H9 (cell line): ENCODE data around the gene EXOC2. TPM values are rescaled to one million over a fixed set of nuclear protein-coding genes. Genes with fewer than 3 reads are reported as not detected.

Experiments used
- DNase-seq: peaks from one replicate; pipeline ENCODE4 v3.0.0-alpha.2; 2017
- H2AFZ ChIP-seq: one replicate; pipeline ENCODE4 v1.6.1; 2013; ENCODE audit warnings: mild to moderate bottlenecking, low read length, control low read depth, moderate library complexity
- H2AK5ac ChIP-seq: 2 replicates; pipeline ENCODE4 v1.6.1; 2013; ENCODE audit warnings: low read length, control low read depth, mixed read lengths; ENCODE audit not compliant: insufficient read length
- H2BK120ac ChIP-seq: one replicate; pipeline ENCODE4 v1.6.1; 2013; ENCODE audit warnings: low read depth, mild to moderate bottlenecking, low read length, control low read depth, inconsistent platforms; ENCODE audit not compliant: poor library complexity, severe bottlenecking
- H2BK12ac ChIP-seq: 2 replicates; pipeline ENCODE4 v1.6.1; 2013; ENCODE audit warnings: low read length, control low read depth, mixed read lengths, low read depth; ENCODE audit not compliant: insufficient read length
- H2BK15ac ChIP-seq: 2 replicates; pipeline ENCODE4 v1.6.1; 2013; ENCODE audit warnings: low read depth, low read length, control low read depth
- H2BK20ac ChIP-seq: one replicate; pipeline ENCODE4 v1.6.1; 2013; ENCODE audit warnings: low read depth, mild to moderate bottlenecking, low read length, control low read depth, inconsistent platforms; ENCODE audit not compliant: poor library complexity, severe bottlenecking
- H2BK5ac ChIP-seq: 2 replicates; pipeline ENCODE4 v1.6.1; 2013; ENCODE audit warnings: low read length, control low read depth, mixed read lengths; ENCODE audit not compliant: insufficient read length
- H3K14ac ChIP-seq: 2 replicates; pipeline ENCODE4 v1.6.1; 2013; ENCODE audit warnings: low read length, control low read depth; ENCODE audit not compliant: insufficient read depth
- H3K18ac ChIP-seq: 2 replicates; pipeline ENCODE4 v1.6.1; 2013; ENCODE audit warnings: low read depth, mild to moderate bottlenecking, mixed read lengths, low read length, control low read depth; ENCODE audit not compliant: insufficient read length
- H3K23ac ChIP-seq: 2 replicates; pipeline ENCODE4 v1.6.1; 2013; ENCODE audit warnings: low read length, control low read depth, mixed read lengths, low read depth; ENCODE audit not compliant: insufficient read length
- H3K23me2 ChIP-seq: 2 replicates; pipeline ENCODE4 v1.6.1; 2013; ENCODE audit warnings: low read depth, mild to moderate bottlenecking, mixed read lengths, low read length, control low read depth; ENCODE audit not compliant: insufficient read length, poor library complexity, severe bottlenecking
- H3K27ac ChIP-seq: 2 replicates; pipeline ENCODE4 v1.5.1; 2013; ENCODE audit warnings: low read length, control low read depth, mixed read lengths, low read depth; ENCODE audit not compliant: insufficient read length
- H3K27me3 ChIP-seq: 2 replicates; pipeline ENCODE4 v1.6.1; 2013; ENCODE audit warnings: low read length, control low read depth, inconsistent platforms; ENCODE audit not compliant: insufficient read depth
- H3K4ac ChIP-seq: 2 replicates; pipeline ENCODE4 v1.6.1; 2013; ENCODE audit warnings: low read depth, mild to moderate bottlenecking, control low read depth, inconsistent platforms, low read length, moderate library complexity
- H3K4me1 ChIP-seq: 2 replicates; pipeline ENCODE4 v1.6.1; 2013; ENCODE audit warnings: low read length, control low read depth, inconsistent platforms; ENCODE audit not compliant: insufficient read depth
- H3K4me2 ChIP-seq: 2 replicates; pipeline ENCODE4 v1.6.1; 2013; ENCODE audit warnings: low read length, control low read depth, mixed read lengths; ENCODE audit not compliant: insufficient read length, insufficient read depth
- H3K56ac ChIP-seq: 2 replicates; pipeline ENCODE4 v1.6.1; 2013; ENCODE audit warnings: low read depth, mild to moderate bottlenecking, mixed read lengths, low read length, control low read depth; ENCODE audit not compliant: insufficient read length
- H3K79me1 ChIP-seq: 2 replicates; pipeline ENCODE4 v1.6.1; 2013; ENCODE audit warnings: low read depth, mild to moderate bottlenecking, moderate library complexity, low read length, control low read depth, inconsistent platforms; ENCODE audit not compliant: insufficient read depth, poor library complexity, severe bottlenecking
- H3K79me2 ChIP-seq: 2 replicates; pipeline ENCODE4 v1.6.1; 2013; ENCODE audit warnings: low read length, control low read depth, inconsistent platforms; ENCODE audit not compliant: insufficient read depth
- H3K9ac ChIP-seq: 2 replicates; pipeline ENCODE4 v1.6.1; 2013; ENCODE audit warnings: low read length, control low read depth, mixed read lengths; ENCODE audit not compliant: insufficient read length; ENCODE audit errors: extremely low read depth
- H3K9me3 ChIP-seq: one replicate; pipeline ENCODE4 v1.6.1; 2013; ENCODE audit warnings: low read depth, low read length, inconsistent platforms; ENCODE audit not compliant: control insufficient read depth
- H3T11ph ChIP-seq: one replicate; pipeline ENCODE4 v1.6.1; 2013; ENCODE audit warnings: mild to moderate bottlenecking, low read length, control low read depth, inconsistent platforms
- H4K20me1 ChIP-seq: one replicate; pipeline ENCODE4 v1.6.1; 2013; ENCODE audit not compliant: control insufficient read depth, insufficient read length, insufficient read depth
- H4K5ac ChIP-seq: 2 replicates; pipeline ENCODE4 v1.6.1; 2013; ENCODE audit warnings: low read depth, mild to moderate bottlenecking, mixed read lengths, low read length, control low read depth; ENCODE audit not compliant: insufficient read length
- H4K8ac ChIP-seq: replicated peaks from 2 replicates; pipeline ENCODE4 v1.6.1; 2013; ENCODE audit warnings: low read length, control low read depth, mixed read lengths, low read depth; ENCODE audit not compliant: insufficient read length
- H4K91ac ChIP-seq: 2 replicates; pipeline ENCODE4 v1.6.1; 2013; ENCODE audit warnings: low read depth, mild to moderate bottlenecking, moderate library complexity, mixed read lengths, low read length, control low read depth; ENCODE audit not compliant: insufficient read length
- H3K27ac Mint-ChIP-seq, 3 experiments: 2 replicates in 2 of 3; 3 replicates in 1 of 3; pipeline ENCODE4 v1.8.0; 2020 to 2021; ENCODE audit warnings: mixed read lengths in 3 of 3, mild to moderate bottlenecking in 1 of 3, moderate library complexity in 1 of 3
- H3K27me3 Mint-ChIP-seq: 2 replicates; pipeline ENCODE4 v1.8.0; 2021; ENCODE audit warnings: low read depth, mild to moderate bottlenecking, moderate library complexity, mixed read lengths
- H3K36me3 Mint-ChIP-seq, 3 experiments: 2 replicates in 2 of 3; 3 replicates in 1 of 3; pipeline ENCODE4 v1.8.0; 2020 to 2021; ENCODE audit warnings: low read depth in 3 of 3, mixed read lengths in 3 of 3; ENCODE audit not compliant: insufficient read depth in 1 of 3
- H3K4me1 Mint-ChIP-seq, 2 experiments: 2 replicates each; pipeline ENCODE4 v1.8.0; 2020; ENCODE audit warnings: mixed read lengths in 2 of 2
- H3K4me3 Mint-ChIP-seq, 2 experiments: 2 replicates in 1 of 2; 3 replicates in 1 of 2; pipeline ENCODE4 v1.8.0; 2020 to 2021; ENCODE audit warnings: mild to moderate bottlenecking in 2 of 2, mixed read lengths in 2 of 2, moderate library complexity in 1 of 2
- H3K9me3 Mint-ChIP-seq, 2 experiments: 2 replicates in 1 of 2; 3 replicates in 1 of 2; pipeline ENCODE4 v1.8.0; 2020; ENCODE audit warnings: mild to moderate bottlenecking in 2 of 2, mixed read lengths in 2 of 2, moderate library complexity in 1 of 2
- WGBS: extraction: QIAGEN DNeasy Blood & Tissue Kit; methylation state at CpG from one replicate; pipeline ENCODE4 v1.1.7; 2013; ENCODE audit warnings: missing lambda C conversion rate, low lambda C conversion rate, mixed read lengths; ENCODE audit not compliant: insufficient read length; ENCODE audit errors: extremely low coverage; 5-methylcytosine and 5-hydroxymethylcytosine counted together
- total RNA-seq: library from RNA; stranded (reverse); gene quantifications from 2 replicates; pipeline ENCODE4 v1.2.1, GENCODE V29; 2021
- TF ChIP-seq, protein P1 (sequence below): fragments of 200-600 bp; sonication (generic); conservative IDR thresholded peaks from 3 replicates; pipeline ENCODE4 v1.8.0; 2021; ENCODE audit warnings: antibody characterized with exemption, mild to moderate bottlenecking

The EXOC2 gene
- total RNA-seq, 1 experiment from 2014 or later = 29.9 TPM

DNA sequence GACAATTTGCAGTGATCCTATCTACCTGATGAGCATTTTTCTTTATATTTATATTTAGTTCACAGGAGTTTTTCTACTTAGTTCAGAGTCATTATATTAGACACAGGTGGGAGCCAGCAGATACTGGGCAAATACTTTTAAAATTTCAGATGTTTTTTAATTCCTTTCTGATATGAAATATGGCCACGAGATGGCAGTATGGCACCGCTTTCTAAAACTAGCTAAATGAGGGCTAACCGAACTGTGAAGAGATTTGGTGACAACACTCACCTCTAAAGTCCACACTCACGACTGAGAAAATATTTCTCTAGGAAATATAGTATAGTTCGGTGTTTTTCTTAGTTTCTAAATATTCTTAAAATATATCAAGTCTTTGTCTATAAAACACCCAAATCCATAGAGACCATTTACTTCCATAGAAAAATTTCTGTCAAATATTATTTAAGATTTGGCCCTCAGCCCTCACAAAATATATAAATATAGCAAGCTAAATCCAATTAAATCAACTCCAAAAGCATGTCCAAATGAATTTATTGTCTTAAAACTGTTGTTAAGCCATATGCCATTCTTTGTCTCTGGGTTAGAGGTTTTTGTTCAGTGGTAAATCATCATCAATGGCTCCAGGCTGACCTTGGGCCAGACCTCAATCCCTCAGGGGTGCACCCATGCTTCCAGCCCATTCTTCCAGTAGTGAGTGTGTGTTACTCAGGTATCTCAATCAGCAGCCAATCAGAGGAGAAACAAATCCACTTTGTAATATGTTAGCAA, 99.6 kb downstream of the EXOC2 start:
- WGBS = no CpG with 5 or more reads among the region's 5 CpGs
- Histone ChIP-seq H3K9ac (no peak overlapping the region), H4K20me1 (no peaks in the 10 kb centered on the region), H3K27ac (no peak overlapping the region), H2AK5ac (no peak overlapping the region), H3K23ac (no peak overlapping the region), H3K9me3 (no peaks in the 10 kb centered on the region), H3K18ac (no peak overlapping the region), H3K79me1 (no peaks in the 10 kb centered on the region), H3K23me2 (no peaks in the 10 kb centered on the region), H2BK20ac (no peak overlapping the region), H3K56ac (no peak overlapping the region), H3K4me2 (no peak overlapping the region), H2BK15ac (no peak overlapping the region), H4K91ac (no peak overlapping the region), H2BK12ac (no peak overlapping the region), H3K27me3 (no peaks in the 10 kb centered on the region), H4K8ac (no peak overlapping the region), H3K4me1 (peaks cover 4% of the 10 kb centered on the region; the same call in 1 of the 2 replicates), H2BK120ac (no peak overlapping the region), H2AFZ (no peak overlapping the region), H4K5ac (no peak overlapping the region), H2BK5ac (no peak overlapping the region), H3K14ac (no peak overlapping the region), H3K4ac (no peak overlapping the region), H3K79me2 (no peaks in the 10 kb centered on the region; the same call in 1 of the 2 replicates), H3T11ph (no peak overlapping the region)
- DNase-seq = no peak
- TF ChIP-seq, protein P1, sequence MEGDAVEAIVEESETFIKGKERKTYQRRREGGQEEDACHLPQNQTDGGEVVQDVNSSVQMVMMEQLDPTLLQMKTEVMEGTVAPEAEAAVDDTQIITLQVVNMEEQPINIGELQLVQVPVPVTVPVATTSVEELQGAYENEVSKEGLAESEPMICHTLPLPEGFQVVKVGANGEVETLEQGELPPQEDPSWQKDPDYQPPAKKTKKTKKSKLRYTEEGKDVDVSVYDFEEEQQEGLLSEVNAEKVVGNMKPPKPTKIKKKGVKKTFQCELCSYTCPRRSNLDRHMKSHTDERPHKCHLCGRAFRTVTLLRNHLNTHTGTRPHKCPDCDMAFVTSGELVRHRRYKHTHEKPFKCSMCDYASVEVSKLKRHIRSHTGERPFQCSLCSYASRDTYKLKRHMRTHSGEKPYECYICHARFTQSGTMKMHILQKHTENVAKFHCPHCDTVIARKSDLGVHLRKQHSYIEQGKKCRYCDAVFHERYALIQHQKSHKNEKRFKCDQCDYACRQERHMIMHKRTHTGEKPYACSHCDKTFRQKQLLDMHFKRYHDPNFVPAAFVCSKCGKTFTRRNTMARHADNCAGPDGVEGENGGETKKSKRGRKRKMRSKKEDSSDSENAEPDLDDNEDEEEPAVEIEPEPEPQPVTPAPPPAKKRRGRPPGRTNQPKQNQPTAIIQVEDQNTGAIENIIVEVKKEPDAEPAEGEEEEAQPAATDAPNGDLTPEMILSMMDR = peak; percentile 78
- peak overlapping the region; percentile 4 to 89 (median 12); a peak in 5 of 7 replicates for H3K27ac Mint-ChIP-seq
- H3K36me3 Mint-ChIP-seq = peaks cover 22 to 50% (median 34%) of the 10 kb centered on the region in 3 experiments
- H3K4me1 Mint-ChIP-seq = peaks cover 9 to 10% of the 10 kb centered on the region in 2 experiments
- H3K27me3 Mint-ChIP-seq = no peaks in the 10 kb centered on the region
- no peak overlapping the region for H3K4me3 Mint-ChIP-seq
- no peaks in the 10 kb centered on the region for H3K9me3 Mint-ChIP-seq
